GM12891 (cell line): ENCODE results near the gene PSMD12.
"Not testable (repeated sequence)": the region's sequence is repeated elsewhere in the genome, so short reads cannot be mapped to it uniquely, and the experiment has no call there.

Experiments used
- POLR2A ChIP-seq: IDR thresholded peaks from 2 replicates; pipeline ENCODE4 v1.6.1; 2011; ENCODE audit warnings: low read depth, low read length, control low read depth
- POLR2AphosphoS5 ChIP-seq: IDR thresholded peaks from 2 replicates; pipeline ENCODE4 v1.6.1; 2011; ENCODE audit warnings: low read depth, low read length, control low read depth
- SPI1 ChIP-seq: IDR thresholded peaks from 2 replicates; pipeline ENCODE4 v1.6.1; 2011; ENCODE audit warnings: low read depth, low read length, control low read depth
- TAF1 ChIP-seq: IDR thresholded peaks from 2 replicates; pipeline ENCODE4 v1.6.1; 2011; ENCODE audit warnings: low read depth, low read length, control low read depth

DNA sequence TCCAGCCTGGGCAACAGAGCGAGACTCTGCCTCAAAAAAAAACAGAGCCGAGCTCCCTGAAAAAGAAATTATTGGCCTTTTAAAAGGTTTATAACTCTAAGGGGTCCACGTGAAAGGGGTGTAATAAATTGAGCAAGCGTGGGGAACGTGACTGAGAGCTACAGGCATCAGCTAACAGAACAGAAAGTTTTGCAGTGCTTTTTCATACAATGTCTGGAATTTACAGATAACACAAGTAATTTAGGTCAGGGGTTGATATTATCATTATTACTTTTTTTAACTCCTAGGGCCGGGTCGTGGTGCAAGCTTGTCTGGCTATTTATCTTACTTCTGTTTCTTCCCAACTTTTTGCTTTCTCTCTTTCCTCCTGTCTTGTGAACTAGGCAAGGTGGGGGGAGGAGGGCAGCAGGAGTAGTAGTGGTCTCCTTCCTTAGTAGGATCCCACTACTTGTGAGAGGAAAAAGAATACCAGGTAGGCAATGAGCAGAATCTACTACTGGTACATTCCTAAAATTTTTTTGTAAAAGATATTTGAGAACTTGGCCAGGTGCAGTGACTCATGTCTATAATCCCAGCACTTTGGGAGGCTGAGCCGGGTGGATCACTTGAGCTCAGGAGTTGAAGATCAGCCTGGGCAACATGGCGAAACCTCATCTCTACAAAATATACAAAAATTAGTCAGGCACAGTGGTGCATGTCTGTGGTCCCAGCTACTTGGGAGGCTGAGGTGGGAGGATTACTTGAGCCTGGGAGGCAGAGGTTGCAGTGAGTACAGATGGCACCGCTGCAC lies 60.7 kb downstream of the PSMD12 start:
- not testable (repeated sequence) for TF ChIP-seq TAF1, POLR2A, POLR2AphosphoS5, SPI1
